ENCODE data around the gene ZBTB8OS.

ZBTB8OS gene

DNA sequence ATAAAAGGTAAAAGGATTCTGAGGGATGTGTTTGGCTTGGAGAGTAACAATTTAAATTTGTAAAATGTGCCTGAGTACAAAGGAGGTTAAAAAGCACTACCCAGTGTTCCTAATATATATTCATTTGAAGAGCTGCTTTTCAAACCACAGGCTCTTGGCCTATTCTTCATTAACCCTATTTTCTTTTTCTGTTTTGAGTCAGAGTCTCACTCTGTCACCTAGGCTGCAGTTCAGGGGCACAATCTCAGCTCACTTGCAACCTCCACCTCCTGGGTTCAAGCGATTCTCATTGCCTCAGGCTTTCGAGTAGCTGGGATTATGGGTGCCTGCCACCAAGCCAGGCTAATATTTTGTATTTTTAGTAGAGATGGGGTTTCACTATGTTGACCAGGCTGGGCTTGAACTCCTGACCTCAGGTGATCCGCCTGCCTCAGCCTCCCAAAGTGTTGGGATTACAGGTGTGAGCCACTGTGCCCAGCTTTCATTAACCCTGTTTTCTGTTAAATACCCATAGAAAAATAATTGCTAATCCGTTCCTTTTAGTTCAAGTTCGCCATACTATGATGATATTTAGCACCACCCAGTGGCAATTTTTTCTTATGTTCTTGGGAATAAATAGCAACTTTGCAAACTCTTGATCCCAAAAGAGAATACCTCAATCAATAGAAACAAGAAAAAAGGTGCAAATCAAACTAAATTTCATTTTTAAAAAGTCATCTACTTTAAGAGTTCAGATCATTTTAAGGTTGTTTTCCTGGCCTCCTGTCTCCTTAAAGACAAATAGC lies 30.5 kb downstream of the ZBTB8OS start:
- TF ChIP-seq, protein P1, sequence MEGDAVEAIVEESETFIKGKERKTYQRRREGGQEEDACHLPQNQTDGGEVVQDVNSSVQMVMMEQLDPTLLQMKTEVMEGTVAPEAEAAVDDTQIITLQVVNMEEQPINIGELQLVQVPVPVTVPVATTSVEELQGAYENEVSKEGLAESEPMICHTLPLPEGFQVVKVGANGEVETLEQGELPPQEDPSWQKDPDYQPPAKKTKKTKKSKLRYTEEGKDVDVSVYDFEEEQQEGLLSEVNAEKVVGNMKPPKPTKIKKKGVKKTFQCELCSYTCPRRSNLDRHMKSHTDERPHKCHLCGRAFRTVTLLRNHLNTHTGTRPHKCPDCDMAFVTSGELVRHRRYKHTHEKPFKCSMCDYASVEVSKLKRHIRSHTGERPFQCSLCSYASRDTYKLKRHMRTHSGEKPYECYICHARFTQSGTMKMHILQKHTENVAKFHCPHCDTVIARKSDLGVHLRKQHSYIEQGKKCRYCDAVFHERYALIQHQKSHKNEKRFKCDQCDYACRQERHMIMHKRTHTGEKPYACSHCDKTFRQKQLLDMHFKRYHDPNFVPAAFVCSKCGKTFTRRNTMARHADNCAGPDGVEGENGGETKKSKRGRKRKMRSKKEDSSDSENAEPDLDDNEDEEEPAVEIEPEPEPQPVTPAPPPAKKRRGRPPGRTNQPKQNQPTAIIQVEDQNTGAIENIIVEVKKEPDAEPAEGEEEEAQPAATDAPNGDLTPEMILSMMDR (IDR thresholded peaks at IDR 0.05; ENCODE audit: low read depth, low read length, missing control alignments), result no peak
- H3K4me3 ChIP-seq (ENCODE audit: low read depth, low read length), result no peak overlapping the region
- DNase-seq (ENCODE audit: low read depth), result no peak

DNA sequence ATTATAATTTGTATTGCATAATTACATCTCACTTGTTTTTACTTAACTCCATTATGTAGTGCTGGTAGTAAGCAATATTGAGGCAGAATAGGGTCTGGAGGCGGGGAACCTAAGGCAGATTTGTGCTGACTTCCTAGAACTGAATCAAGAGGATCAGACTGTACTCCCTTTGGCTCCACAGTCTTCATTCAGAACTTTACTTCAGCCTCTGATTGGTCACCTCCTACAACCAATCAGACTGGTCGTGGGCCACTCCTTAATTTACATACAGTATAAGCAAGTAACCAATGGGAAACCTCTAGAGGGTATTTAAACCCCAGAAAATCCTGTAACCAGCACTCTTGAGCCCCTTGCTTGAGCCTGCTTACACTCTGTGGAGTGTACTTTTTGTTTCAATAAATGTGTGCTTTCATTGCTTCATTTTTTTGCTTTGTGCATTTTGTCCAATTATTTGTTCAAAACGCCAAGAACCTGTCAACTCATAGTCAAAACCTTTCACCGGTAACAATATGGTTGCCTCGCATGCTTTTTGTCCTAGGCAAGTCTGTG lies 31.6 kb downstream of the ZBTB8OS start:
- TF ChIP-seq, protein P1 (IDR thresholded peaks at IDR 0.05; ENCODE audit: low read depth, low read length, missing control alignments), result no peak
- H3K4me3 ChIP-seq (ENCODE audit: low read depth, low read length), result no peak overlapping the region
- no peak for DNase-seq (ENCODE audit: low read depth)

DNA sequence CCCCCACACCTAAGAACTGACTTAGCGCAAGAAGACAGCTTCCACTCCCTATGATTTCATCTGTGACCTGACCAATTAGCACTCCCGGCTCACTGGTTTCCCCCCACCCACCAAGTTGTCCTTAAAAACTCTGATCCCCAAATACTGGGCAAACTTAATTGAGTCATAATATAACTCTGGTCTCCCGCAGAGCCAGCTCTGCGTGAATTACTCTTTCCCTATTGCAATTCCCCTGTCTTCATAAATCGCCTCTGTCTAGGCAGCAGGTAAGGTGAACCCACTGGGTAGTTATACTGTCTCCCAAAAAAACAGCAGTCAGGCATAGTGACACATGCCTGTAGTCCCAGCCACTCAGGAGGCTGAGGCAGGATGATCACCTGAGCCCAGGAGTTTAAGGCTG lies 36.9 kb downstream of the ZBTB8OS start:
- no peak overlapping the region for H3K4me3 ChIP-seq (ENCODE audit: low read depth, low read length)
- TF ChIP-seq, protein P1 (IDR thresholded peaks at IDR 0.05; ENCODE audit: low read depth, low read length, missing control alignments), result no peak
- DNase-seq (ENCODE audit: low read depth), result no peak

DNA sequence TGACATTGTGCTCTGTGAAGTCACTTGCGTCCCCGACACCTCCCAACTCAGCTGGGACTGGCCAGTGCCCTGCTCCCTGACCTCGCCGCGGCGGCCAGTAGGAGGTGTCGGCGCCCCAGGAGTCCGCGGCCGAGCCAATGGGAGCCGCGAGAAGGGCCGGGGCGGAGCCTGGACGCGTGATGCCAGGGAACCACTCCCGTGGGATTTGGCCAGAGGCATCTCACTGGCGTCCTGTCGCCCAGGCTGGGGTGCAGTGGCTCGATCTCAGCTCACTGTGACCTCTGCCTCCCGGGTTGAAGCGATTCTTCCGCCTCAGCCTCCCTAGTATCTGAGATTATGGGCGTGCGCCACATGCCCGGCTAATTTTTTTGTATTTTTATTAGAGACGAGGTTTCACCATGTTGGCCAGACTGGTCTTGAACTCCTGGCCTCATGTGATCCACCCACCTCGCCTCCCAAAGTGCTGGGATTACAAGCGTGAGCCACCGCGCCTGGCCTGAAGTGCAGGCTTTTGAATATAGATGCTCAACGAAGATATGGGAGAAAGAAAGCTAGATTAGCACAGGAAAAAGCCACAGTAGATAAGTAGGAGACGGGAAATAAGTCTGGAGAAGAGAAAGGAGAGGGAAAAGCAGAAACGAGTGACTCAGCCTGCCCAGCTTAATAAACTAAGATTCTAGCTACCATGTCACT lies 38.0 kb downstream of the ZBTB8OS start:
- peak overlapping the region; percentile 60 for H3K4me3 ChIP-seq (ENCODE audit: low read depth, low read length)
- no peak for DNase-seq (ENCODE audit: low read depth)
- TF ChIP-seq, protein P1 (IDR thresholded peaks at IDR 0.05; ENCODE audit: low read depth, low read length, missing control alignments), result peak; percentile 39

DNA sequence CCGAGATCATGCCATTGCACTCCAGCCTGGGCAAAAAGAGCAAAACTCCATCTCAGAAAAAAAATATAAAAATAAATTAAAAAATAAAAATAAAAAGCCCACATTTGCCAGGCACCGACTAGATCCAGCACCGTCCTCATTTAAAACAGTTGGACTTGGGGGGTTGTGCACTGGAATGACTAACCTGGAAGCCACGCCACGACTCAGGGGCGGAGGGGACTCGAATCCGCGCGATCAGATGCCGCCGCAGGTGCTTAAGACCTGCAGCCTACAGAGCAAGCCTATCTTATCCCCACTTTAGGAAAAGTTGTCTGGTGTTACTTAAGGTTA lies 38.5 kb downstream of the ZBTB8OS start:
- peak overlapping the region; percentile 60 for H3K4me3 ChIP-seq (ENCODE audit: low read depth, low read length)
- TF ChIP-seq, protein P1 (IDR thresholded peaks at IDR 0.05; ENCODE audit: low read depth, low read length, missing control alignments), result no peak
- no peak for DNase-seq (ENCODE audit: low read depth)

DNA sequence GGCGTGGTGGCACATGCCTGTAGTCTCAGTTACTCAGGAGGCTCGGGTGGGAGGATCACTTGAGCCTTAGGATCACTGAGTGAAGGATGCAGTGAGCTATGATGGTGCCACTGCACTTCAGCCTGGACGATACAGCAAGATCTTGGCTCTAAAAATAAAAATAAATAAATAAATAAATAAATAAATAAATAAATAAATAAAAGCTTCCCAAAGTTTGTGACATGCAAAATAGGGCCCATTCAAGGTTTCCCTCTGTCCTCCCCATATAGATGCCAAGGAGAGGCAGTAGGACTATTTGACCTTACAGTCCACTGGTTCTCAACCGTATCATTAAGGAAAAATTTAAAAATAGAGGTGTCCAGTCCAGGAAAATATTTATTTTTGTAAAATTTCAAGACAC lies 41.2 kb downstream of the ZBTB8OS start:
- DNase-seq (ENCODE audit: low read depth), result no peak
- no peak overlapping the region for H3K4me3 ChIP-seq (ENCODE audit: low read depth, low read length)

More for the DNA sequence above, 41.2 kb downstream of the ZBTB8OS start:
- TF ChIP-seq, protein P1 (IDR thresholded peaks at IDR 0.05; ENCODE audit: low read depth, low read length, missing control alignments), result no peak
